ENCODE measurements around the gene ATRNL1.

GRCh38 chr10:115944538-115944937 is 851.4 kb downstream of the ATRNL1 start:
- no peak for TF ChIP-seq CTCF (IDR thresholded peaks at IDR 0.05; ENCODE audit: control extremely low read depth in 1 of 3, insufficient read depth in 1 of 3, low read depth in 1 of 3, low read length in 3 of 3)
- no peak for TF ChIP-seq USF2 (IDR thresholded peaks at IDR 0.05; ENCODE audit: low read length)
- no peak for TF ChIP-seq SIN3A (conservative IDR thresholded peaks at IDR 0.05 in 1 of 2, IDR thresholded peaks at IDR 0.05 in 1 of 2; ENCODE audit: low read depth in 1 of 2, low read length in 2 of 2)
- TF ChIP-seq POLR2A (IDR thresholded peaks at IDR 0.05; ENCODE audit: control extremely low read depth in 1 of 2, low read depth in 2 of 2, low read length in 2 of 2): no peak
- TF ChIP-seq CHD7 (IDR thresholded peaks at IDR 0.05; ENCODE audit: insufficient replicate concordance, low read length): no peak
- no peak for TF ChIP-seq MAFK (IDR thresholded peaks at IDR 0.05; ENCODE audit: low read depth, low read length)
- TF ChIP-seq TCF12 (IDR thresholded peaks at IDR 0.05; ENCODE audit: low read depth, low read length): no peak
- no peak for TF ChIP-seq JUN (IDR thresholded peaks at IDR 0.05; ENCODE audit: low read depth, low read length)
- TF ChIP-seq SRF (IDR thresholded peaks at IDR 0.05; ENCODE audit: low read depth, low read length): no peak
- TF ChIP-seq POLR2AphosphoS5 (IDR thresholded peaks at IDR 0.05; ENCODE audit: low read depth, low read length): no peak
- TF ChIP-seq BACH1 (IDR thresholded peaks at IDR 0.05; ENCODE audit: low read length): no peak
- no peak for TF ChIP-seq RFX5 (IDR thresholded peaks at IDR 0.05; ENCODE audit: borderline replicate concordance, low read depth, low read length)
- TF ChIP-seq ZNF274 (IDR thresholded peaks at IDR 0.05; ENCODE audit: borderline replicate concordance, extremely low read depth, low read length): no peak

Measured in H1 (cell line).